Effector memory CD4-positive, alpha-beta T cell (primary cell): ENCODE data around the gene RPL10A.
"Not testable (repeated sequence)": the region's sequence is repeated elsewhere in the genome, so short reads cannot be mapped to it uniquely, and the experiment has no call there.

Experiments used
- DNase-seq, 3 donors: peaks; one replicate each; pipeline ENCODE4 v3.0.0-alpha.2; 2020
- H3K27ac ChIP-seq: 2 replicates; pipeline ENCODE4 v1.7.0; 2013; ENCODE audit warnings: mild to moderate bottlenecking, low read length, moderate library complexity; ENCODE audit not compliant: insufficient read depth, poor library complexity, severe bottlenecking
- H3K27me3 ChIP-seq: replicated peaks from 2 replicates; pipeline ENCODE4 v1.7.0; 2013; ENCODE audit warnings: mild to moderate bottlenecking, low read length; ENCODE audit not compliant: insufficient read depth, control insufficient read depth, poor library complexity, severe bottlenecking
- H3K36me3 ChIP-seq: 2 replicates; pipeline ENCODE4 v1.7.0; 2013; ENCODE audit warnings: mild to moderate bottlenecking, low read length, moderate library complexity; ENCODE audit not compliant: control insufficient read depth, insufficient read depth
- H3K4me1 ChIP-seq: 2 replicates; pipeline ENCODE4 v1.7.0; 2013; ENCODE audit warnings: low read length, mild to moderate bottlenecking; ENCODE audit not compliant: control insufficient read depth, insufficient read depth, poor library complexity, severe bottlenecking
- H3K4me3 ChIP-seq: 2 replicates; pipeline ENCODE4 v1.7.0; 2013; ENCODE audit warnings: low read length, low read depth, mild to moderate bottlenecking; ENCODE audit not compliant: insufficient read depth, poor library complexity, severe bottlenecking
- H3K9me3 ChIP-seq: 2 replicates; pipeline ENCODE4 v1.7.0; 2013; ENCODE audit warnings: mild to moderate bottlenecking, low read length, moderate library complexity; ENCODE audit not compliant: control insufficient read depth

The RPL10A gene

GRCh38 chr6:35517978-35518377, 49.8 kb downstream of the RPL10A start:
- H3K9me3 ChIP-seq, H3K36me3 ChIP-seq, H3K27me3 ChIP-seq, H3K4me3 ChIP-seq, H3K27ac ChIP-seq, DNase-seq: not testable (repeated sequence)
- H3K4me1 ChIP-seq = peaks cover 10% of the 10 kb centered on the region

DNA sequence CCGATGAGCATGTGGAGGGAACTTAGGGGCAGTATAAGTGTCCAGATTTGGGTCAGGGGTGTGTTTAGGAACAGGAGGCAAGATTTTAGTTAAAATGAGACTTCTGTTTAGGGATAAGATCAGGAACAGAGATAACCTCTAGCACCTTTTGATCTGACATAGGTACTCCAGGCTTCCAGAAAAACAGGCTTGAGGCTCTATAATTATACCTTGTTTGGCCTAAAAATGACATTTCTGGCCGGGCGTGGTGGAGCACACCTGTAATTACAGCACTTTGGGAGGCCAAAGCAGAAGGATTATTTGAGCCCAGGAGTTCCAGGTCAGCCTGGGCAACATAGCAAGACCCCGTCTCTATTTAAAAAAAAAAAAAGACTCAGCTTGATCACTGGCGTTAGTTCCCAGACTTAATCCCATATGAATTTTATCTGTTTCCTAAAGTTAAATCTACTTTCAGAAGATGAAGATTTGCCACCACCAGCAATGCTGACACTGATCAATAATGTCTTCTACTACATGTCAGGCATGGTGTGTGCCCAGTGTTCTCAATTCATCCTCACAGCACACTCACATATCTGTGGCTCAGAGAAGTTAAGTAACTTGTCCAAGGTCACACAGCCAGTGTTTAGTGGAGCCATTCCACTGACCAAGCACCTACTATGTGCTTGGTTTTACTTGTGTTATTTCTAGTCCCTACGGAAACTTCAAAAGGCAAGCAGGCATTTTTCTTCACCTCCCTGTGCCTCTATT, 50.5 kb downstream of the RPL10A start:
- Histone ChIP-seq H3K27ac (no peak overlapping the region), H3K36me3 (no peaks in the 10 kb centered on the region), H3K9me3 (no peaks in the 10 kb centered on the region)

DNA sequence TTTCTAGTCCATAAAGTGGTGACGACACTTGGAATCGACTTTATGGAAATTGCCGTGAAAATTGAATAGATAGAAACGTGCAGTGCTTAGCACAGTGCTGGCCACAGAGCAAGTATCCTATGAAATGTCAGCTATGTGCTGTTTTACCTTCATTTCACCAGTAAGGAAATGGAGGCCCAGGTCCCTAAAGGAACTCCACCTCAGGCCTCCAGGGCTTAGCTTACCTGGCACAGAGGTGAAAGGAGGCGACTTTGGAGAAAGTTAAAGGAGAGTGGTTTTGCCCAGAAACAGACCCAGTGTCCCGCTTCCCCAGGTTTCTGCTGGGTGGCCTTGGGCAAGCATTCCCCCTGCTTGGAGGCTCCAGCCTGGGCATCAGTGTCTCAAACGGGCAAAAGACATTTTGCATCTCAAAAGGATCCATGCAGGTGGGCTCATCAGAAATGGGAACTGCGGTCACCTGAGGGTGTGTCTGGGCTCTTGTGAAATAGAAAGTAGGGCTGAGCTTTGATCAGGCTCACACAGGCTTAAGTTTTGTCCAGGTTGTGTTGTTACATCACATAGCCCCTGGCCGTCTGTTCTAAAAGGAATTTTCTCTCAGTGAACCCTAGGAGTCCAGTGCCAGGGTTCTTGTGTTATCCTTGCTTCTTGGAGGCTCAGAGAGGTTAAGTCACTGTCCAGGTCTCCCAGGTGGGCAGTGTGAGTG, 51.3 kb downstream of the RPL10A start:
- no peak overlapping the region for H3K4me3 ChIP-seq

More for the DNA sequence above, 50.5 kb downstream of the RPL10A start:
- Histone ChIP-seq H3K27me3 (no peaks in the 10 kb centered on the region), H3K4me3 (no peak overlapping the region), H3K4me1 (peaks cover 10% of the 10 kb centered on the region)
- DNase-seq = no peak

More for the DNA sequence above, 51.3 kb downstream of the RPL10A start:
- Histone ChIP-seq H3K4me1 (peaks cover 10% of the 10 kb centered on the region), H3K27ac (no peak overlapping the region), H3K36me3 (no peaks in the 10 kb centered on the region), H3K27me3 (no peaks in the 10 kb centered on the region), H3K9me3 (no peaks in the 10 kb centered on the region)
- no peak for DNase-seq
